GM20000 (cell line): ENCODE data around the gene BAD.

Experiments
- DNase-seq: peaks from one replicate; pipeline ENCODE4 v3.0.0; 2012; ENCODE audit warnings: low spot score
- CTCF ChIP-seq: IDR thresholded peaks from 2 replicates; pipeline ENCODE4 v1.5.1; 2012; ENCODE audit warnings: mild to moderate bottlenecking, control low read depth; ENCODE audit errors: extremely low read depth, missing control alignments

Gene BAD

GRCh38 chr11:64296830-64297698 lies 12.6 kb upstream of the BAD start:
- TF ChIP-seq CTCF, result no peak

GRCh38 chr11:64296236-64296635 lies 11.8 kb upstream of the BAD start:
- no peak for DNase-seq
- TF ChIP-seq CTCF, result no peak

More at GRCh38 chr11:64296830-64297698, 12.6 kb upstream of the BAD start:
- DNase-seq, result no peak

GRCh38 chr11:64295760-64296159 lies 11.3 kb upstream of the BAD start:
- no peak for DNase-seq
- no peak for TF ChIP-seq CTCF

GRCh38 chr11:64294774-64295173 lies 10.3 kb upstream of the BAD start:
- no peak for DNase-seq
- no peak for TF ChIP-seq CTCF

GRCh38 chr11:64292460-64293254 lies 8.2 kb upstream of the BAD start:
- peak; percentile 51 for DNase-seq
- TF ChIP-seq CTCF, result no peak

- DNase-seq, result no peak
- no peak for TF ChIP-seq CTCF
Observed at GRCh38 chr11:64291752-64292459, 7.4 kb upstream of the BAD start.
